HepG2 (cell line): Measurements from ENCODE around the gene NRG2.

ENCODE experiments used
- FOXA3 ChIP-seq: IDR thresholded peaks from 2 replicates; pipeline ENCODE4 v1.6.1; 2016; ENCODE audit warnings: missing genetic modification reagents, missing compliant biosample characterization
- PHF8 ChIP-seq: sonication (generic); formaldehyde crosslinking; IDR thresholded peaks from 2 replicates; pipeline ENCODE4 v1.5.0; 2020; ENCODE audit warnings: missing genetic modification reagents
- SALL2 ChIP-seq: sonication (generic); formaldehyde crosslinking; IDR thresholded peaks from 2 replicates; pipeline ENCODE4 v1.8.1; 2023; ENCODE audit warnings: mild to moderate bottlenecking, missing genetic modification reagents, inconsistent platforms
- TAF1 ChIP-seq: sonication (generic); formaldehyde crosslinking; IDR thresholded peaks from 2 replicates; pipeline ENCODE4 v1.4.0; 2020; ENCODE audit warnings: missing genetic modification reagents
- ZNF232 ChIP-seq: sonication (generic); formaldehyde crosslinking; IDR thresholded peaks from 2 replicates; pipeline ENCODE4 v1.4.0; 2020; ENCODE audit warnings: missing genetic modification reagents, borderline replicate concordance
- ZNF235 ChIP-seq: sonication (generic); formaldehyde crosslinking; IDR thresholded peaks from 2 replicates; pipeline ENCODE4 v1.8.1; 2023; ENCODE audit warnings: mild to moderate bottlenecking, missing genetic modification reagents, borderline replicate concordance
- ZNF431 ChIP-seq: sonication (generic); formaldehyde crosslinking; IDR thresholded peaks from 2 replicates; pipeline ENCODE4 v1.9.0; 2022; ENCODE audit warnings: missing genetic modification reagents, low read depth, mild to moderate bottlenecking, borderline replicate concordance
- TF ChIP-seq, protein P1 (sequence below): sonication (generic); formaldehyde crosslinking; IDR thresholded peaks from 2 replicates; pipeline ENCODE4 v1.5.0; 2020; ENCODE audit warnings: mild to moderate bottlenecking, missing genetic modification reagents, moderate library complexity
- TF ChIP-seq, protein P2 (sequence below): IDR thresholded peaks from 2 replicates; pipeline ENCODE4 v1.6.1; 2012; ENCODE audit warnings: inconsistent platforms
- TF ChIP-seq, protein P3 (sequence below): sonication (generic); formaldehyde crosslinking; IDR thresholded peaks from 2 replicates; pipeline ENCODE4 v1.4.0; 2020; ENCODE audit warnings: missing genetic modification reagents, borderline replicate concordance
- TF ChIP-seq, protein P4 (sequence below): sonication (generic); formaldehyde crosslinking; IDR thresholded peaks from 2 replicates; pipeline ENCODE4 v1.5.0; 2020; ENCODE audit warnings: mild to moderate bottlenecking, low read depth, missing genetic modification reagents, borderline replicate concordance
- TF ChIP-seq, protein P5 (sequence below): sonication (generic); formaldehyde crosslinking; conservative IDR thresholded peaks from 2 replicates; pipeline ENCODE4 v1.4.0; 2020; ENCODE audit warnings: missing genetic modification reagents

DNA sequence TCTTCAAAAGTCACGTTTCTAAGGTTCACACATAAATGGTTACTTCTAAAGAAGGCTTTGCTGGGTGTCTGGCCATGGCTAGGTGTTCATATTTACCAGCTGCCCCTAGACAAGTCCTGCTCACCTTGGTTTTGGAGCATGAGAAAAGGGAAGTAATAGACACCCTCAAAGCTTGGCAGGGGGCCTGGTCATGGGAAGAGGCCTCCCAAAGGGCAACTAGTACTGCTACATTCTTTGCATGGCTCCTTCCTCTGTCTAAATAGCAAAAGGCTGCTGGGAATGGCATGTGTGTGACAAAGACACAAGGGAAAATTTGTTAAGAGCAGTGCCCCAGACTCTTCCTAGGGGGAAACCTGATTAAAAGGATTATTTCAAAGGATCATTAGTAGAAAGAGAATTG, 93.4 kb downstream of the NRG2 start:
- TF ChIP-seq, protein P1, sequence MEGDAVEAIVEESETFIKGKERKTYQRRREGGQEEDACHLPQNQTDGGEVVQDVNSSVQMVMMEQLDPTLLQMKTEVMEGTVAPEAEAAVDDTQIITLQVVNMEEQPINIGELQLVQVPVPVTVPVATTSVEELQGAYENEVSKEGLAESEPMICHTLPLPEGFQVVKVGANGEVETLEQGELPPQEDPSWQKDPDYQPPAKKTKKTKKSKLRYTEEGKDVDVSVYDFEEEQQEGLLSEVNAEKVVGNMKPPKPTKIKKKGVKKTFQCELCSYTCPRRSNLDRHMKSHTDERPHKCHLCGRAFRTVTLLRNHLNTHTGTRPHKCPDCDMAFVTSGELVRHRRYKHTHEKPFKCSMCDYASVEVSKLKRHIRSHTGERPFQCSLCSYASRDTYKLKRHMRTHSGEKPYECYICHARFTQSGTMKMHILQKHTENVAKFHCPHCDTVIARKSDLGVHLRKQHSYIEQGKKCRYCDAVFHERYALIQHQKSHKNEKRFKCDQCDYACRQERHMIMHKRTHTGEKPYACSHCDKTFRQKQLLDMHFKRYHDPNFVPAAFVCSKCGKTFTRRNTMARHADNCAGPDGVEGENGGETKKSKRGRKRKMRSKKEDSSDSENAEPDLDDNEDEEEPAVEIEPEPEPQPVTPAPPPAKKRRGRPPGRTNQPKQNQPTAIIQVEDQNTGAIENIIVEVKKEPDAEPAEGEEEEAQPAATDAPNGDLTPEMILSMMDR (CRISPR knock-in tag), result no peak
- TF ChIP-seq, protein P2, sequence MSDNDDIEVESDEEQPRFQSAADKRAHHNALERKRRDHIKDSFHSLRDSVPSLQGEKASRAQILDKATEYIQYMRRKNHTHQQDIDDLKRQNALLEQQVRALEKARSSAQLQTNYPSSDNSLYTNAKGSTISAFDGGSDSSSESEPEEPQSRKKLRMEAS, result no peak
- TF ChIP-seq TAF1 (CRISPR knock-in tag) (no peak), ZNF431 (no peak), ZNF235 (CRISPR knock-in tag) (no peak), SALL2 (CRISPR knock-in tag) (no peak), FOXA3 (CRISPR knock-in tag) (no peak), ZNF232 (no peak), PHF8 (CRISPR knock-in tag) (no peak)
- TF ChIP-seq, protein P3, sequence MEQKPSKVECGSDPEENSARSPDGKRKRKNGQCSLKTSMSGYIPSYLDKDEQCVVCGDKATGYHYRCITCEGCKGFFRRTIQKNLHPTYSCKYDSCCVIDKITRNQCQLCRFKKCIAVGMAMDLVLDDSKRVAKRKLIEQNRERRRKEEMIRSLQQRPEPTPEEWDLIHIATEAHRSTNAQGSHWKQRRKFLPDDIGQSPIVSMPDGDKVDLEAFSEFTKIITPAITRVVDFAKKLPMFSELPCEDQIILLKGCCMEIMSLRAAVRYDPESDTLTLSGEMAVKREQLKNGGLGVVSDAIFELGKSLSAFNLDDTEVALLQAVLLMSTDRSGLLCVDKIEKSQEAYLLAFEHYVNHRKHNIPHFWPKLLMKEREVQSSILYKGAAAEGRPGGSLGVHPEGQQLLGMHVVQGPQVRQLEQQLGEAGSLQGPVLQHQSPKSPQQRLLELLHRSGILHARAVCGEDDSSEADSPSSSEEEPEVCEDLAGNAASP (CRISPR knock-in tag), result no peak
- TF ChIP-seq, protein P4, sequence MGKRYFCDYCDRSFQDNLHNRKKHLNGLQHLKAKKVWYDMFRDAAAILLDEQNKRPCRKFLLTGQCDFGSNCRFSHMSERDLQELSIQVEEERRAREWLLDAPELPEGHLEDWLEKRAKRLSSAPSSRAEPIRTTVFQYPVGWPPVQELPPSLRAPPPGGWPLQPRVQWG (CRISPR knock-in tag), result no peak
- TF ChIP-seq, protein P5, sequence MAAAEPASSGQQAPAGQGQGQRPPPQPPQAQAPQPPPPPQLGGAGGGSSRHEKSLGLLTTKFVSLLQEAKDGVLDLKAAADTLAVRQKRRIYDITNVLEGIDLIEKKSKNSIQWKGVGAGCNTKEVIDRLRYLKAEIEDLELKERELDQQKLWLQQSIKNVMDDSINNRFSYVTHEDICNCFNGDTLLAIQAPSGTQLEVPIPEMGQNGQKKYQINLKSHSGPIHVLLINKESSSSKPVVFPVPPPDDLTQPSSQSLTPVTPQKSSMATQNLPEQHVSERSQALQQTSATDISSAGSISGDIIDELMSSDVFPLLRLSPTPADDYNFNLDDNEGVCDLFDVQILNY, result no peak
